Transverse colon (tissue), 4 donors: ENCODE results near the gene OR2V1.

Source experiments
- CTCF ChIP-seq, 5 experiments: fragments of 200-600 bp in 3 of 5; fragments of 450-650 bp in 2 of 5; sonication (generic) in 3 of 5; IDR thresholded peaks; 1 replicate in 2 of 5; 2 replicates in 3 of 5; pipeline ENCODE4 v1.5.1; 2016 to 2017; ENCODE audit warnings: antibody characterized with exemption in 5 of 5, inconsistent platforms in 3 of 5, mild to moderate bottlenecking in 2 of 5, moderate library complexity in 1 of 5
- EP300 ChIP-seq: sonication (generic); formaldehyde crosslinking; IDR thresholded peaks from one replicate; pipeline ENCODE4 v1.6.1; 2017; ENCODE audit warnings: antibody characterized with exemption, low read depth
- POLR2AphosphoS5 ChIP-seq, 3 donors: sonication (generic); formaldehyde crosslinking; IDR thresholded peaks; one replicate each; pipeline ENCODE4 v1.6.1; 2016; ENCODE audit warnings: antibody characterized with exemption in 3 of 3

GRCh38 chr5:181118369-181118768, 12.6 kb downstream of the OR2V1 start:
- TF ChIP-seq EP300 (no peak), CTCF (IDR thresholded peaks at IDR 0.05) (no peak), POLR2AphosphoS5 (IDR thresholded peaks at IDR 0.05) (no peak)
